HT-29 (cell line): Measurements from ENCODE around the gene STAC2. TPM values are rescaled to one million over a fixed set of nuclear protein-coding genes. Genes with fewer than 3 reads are reported as not detected.
"Not testable (repeated sequence)": the region's sequence is repeated elsewhere in the genome, so short reads cannot be mapped to it uniquely, and the experiment has no call there.

ENCODE experiments used
- DNase-seq: peaks from one replicate; pipeline ENCODE4 v3.0.0-alpha.2; 2015; ENCODE audit warnings: low spot score
- total RNA-seq: library from RNA; depleted of rRNA; stranded (reverse); fragments of >200 nt; shearing (Covaris generic); gene quantifications from 2 replicates; pipeline ENCODE4 v1.2.3, GENCODE V29; 2014

Gene STAC2
- total RNA-seq, 1 experiment from 2014 or later: 0.28 TPM

GRCh38 chr17:39191750-39192510 lies 33.8 kb downstream of the STAC2 start:
- no peak for DNase-seq

- no peak for DNase-seq
These were observed 38.5 kb downstream of the STAC2 start for GRCh38 chr17:39187152-39187830.

GRCh38 chr17:39186481-39187002 lies 39.2 kb downstream of the STAC2 start:
- DNase-seq: no peak

GRCh38 chr17:39183720-39184119 lies 42.0 kb downstream of the STAC2 start:
- no peak for DNase-seq

- no peak for DNase-seq
These were observed 42.7 kb downstream of the STAC2 start for GRCh38 chr17:39183045-39183444.

GRCh38 chr17:39181303-39181702 lies 44.4 kb downstream of the STAC2 start:
- DNase-seq: no peak

- no peak for DNase-seq
These were observed 47.2 kb downstream of the STAC2 start for GRCh38 chr17:39178536-39178935.

- no peak for DNase-seq
These were observed 48.5 kb downstream of the STAC2 start for GRCh38 chr17:39177256-39177655.

GRCh38 chr17:39175695-39176093 lies 50.1 kb downstream of the STAC2 start:
- DNase-seq: no peak

- peak; percentile 63 for DNase-seq
These were observed 50.6 kb downstream of the STAC2 start for GRCh38 chr17:39174920-39175694.

- DNase-seq: no peak
These were observed 52.0 kb downstream of the STAC2 start for GRCh38 chr17:39173526-39174274.

- no peak for DNase-seq
These were observed 52.7 kb downstream of the STAC2 start for GRCh38 chr17:39173080-39173479.

- DNase-seq: no peak
These were observed 53.8 kb downstream of the STAC2 start for GRCh38 chr17:39171933-39172332.

- no peak for DNase-seq
These were observed 55.2 kb downstream of the STAC2 start for GRCh38 chr17:39170558-39170957.

- no peak for DNase-seq
These were observed 55.6 kb downstream of the STAC2 start for GRCh38 chr17:39170109-39170508.

- no peak for DNase-seq
These were observed 56.2 kb downstream of the STAC2 start for GRCh38 chr17:39169518-39169917.

GRCh38 chr17:39169101-39169500 lies 56.6 kb downstream of the STAC2 start:
- DNase-seq: no peak

- not testable (repeated sequence) for DNase-seq
These were observed 57.2 kb downstream of the STAC2 start for GRCh38 chr17:39168503-39168902.

- DNase-seq: no peak
These were observed 58.3 kb downstream of the STAC2 start for GRCh38 chr17:39167476-39167875.

GRCh38 chr17:39166437-39167335 lies 59.1 kb downstream of the STAC2 start:
- no peak for DNase-seq
